Upper lobe of left lung (tissue), 6 donors: ENCODE results near the gene ISX. TPM values are rescaled to one million over a fixed set of nuclear protein-coding genes. Genes with fewer than 3 reads are reported as not detected.

Experiments used
- ATAC-seq, 2 donors: fragments of 200-7000 bp; cut with Tn5 transposase; one replicate each; pipeline ENCODE4 v1.9.1; 2022; ENCODE audit warnings: mild to moderate bottlenecking in 2 of 2, moderate library complexity in 2 of 2; ENCODE audit not compliant: low FRiP score in 2 of 2
- DNase-seq, 2 donors: peaks; one replicate each; pipeline ENCODE4 v3.0.0-alpha.2; 2019 to 2020
- H3K27ac ChIP-seq, 4 donors: fragments of 200-600 bp; sonication (generic); one replicate each; pipeline ENCODE4 v1.5.1; 2016 to 2019
- H3K27me3 ChIP-seq, 4 donors: fragments of 200-600 bp; sonication (generic); one replicate each; pipeline ENCODE4 v1.5.1; 2017 to 2019
- H3K36me3 ChIP-seq, 4 donors: fragments of 200-600 bp; sonication (generic); one replicate each; pipeline ENCODE4 v1.5.1; 2016 to 2019
- H3K4me1 ChIP-seq, 4 donors: fragments of 200-600 bp; sonication (generic); one replicate each; pipeline ENCODE4 v1.5.1; 2018 to 2019
- H3K4me3 ChIP-seq, 4 donors: fragments of 200-600 bp; sonication (generic); one replicate each; pipeline ENCODE4 v1.5.1; 2017 to 2019; ENCODE audit warnings: mild to moderate bottlenecking in 2 of 4, moderate library complexity in 1 of 4
- H3K9me3 ChIP-seq, 4 donors: fragments of 200-600 bp; sonication (generic); one replicate each; pipeline ENCODE4 v1.5.1; 2018 to 2019
- CTCF ChIP-seq, 6 experiments: fragments of 450-650 bp in 4 of 6; fragments of 200-600 bp in 2 of 6; sonication (generic) in 2 of 6; IDR thresholded peaks; one replicate each; pipeline ENCODE4 v1.5.1; 2016 to 2019; ENCODE audit warnings: antibody characterized with exemption in 6 of 6
- EP300 ChIP-seq, 4 donors: sonication (generic); formaldehyde crosslinking; IDR thresholded peaks; one replicate each; pipeline ENCODE4 v1.5.1; 2017; ENCODE audit warnings: antibody characterized with exemption in 4 of 4, control low read depth in 2 of 4
- POLR2A ChIP-seq, 4 donors: fragments of 450-650 bp; IDR thresholded peaks; one replicate each; pipeline ENCODE4 v1.5.1; 2016 to 2017; ENCODE audit warnings: antibody characterized with exemption in 4 of 4, mild to moderate bottlenecking in 2 of 4
- POLR2AphosphoS5 ChIP-seq, 2 donors: sonication (generic); formaldehyde crosslinking; IDR thresholded peaks; one replicate each; pipeline ENCODE4 v1.5.1; 2017; ENCODE audit warnings: antibody characterized with exemption in 2 of 2
- WGBS, 2 donors: methylation state at CpG; one replicate each; pipeline ENCODE4 v1.1.5; 2017 to 2018; 5-methylcytosine and 5-hydroxymethylcytosine counted together
- total RNA-seq, 6 donors: library from RNA; depleted of rRNA in 4 of 6; stranded (reverse); fragments of >200 nt in 4 of 6; gene quantifications; one replicate each; pipeline versions ENCODE4 v1.1.0 to v1.2.1, GENCODE V29; 2016 to 2021
- donor health status: DM: no; HTN: no; CAD: no; lungs with moderate emphysema.
- donor health status: DM: no; HTN: yes; CAD: no; lungs with severe emphysema.

The ISX gene
- total RNA-seq, 6 donors from 2014 or later: not detected

GRCh38 chr22:35051791-35052190 is 14.2 kb upstream of the ISX start:
- no peaks in the 10 kb centered on the region for H3K9me3 ChIP-seq
- no peak for ATAC-seq
- no peak overlapping the region for H3K27ac ChIP-seq
- H3K27me3 ChIP-seq: no peaks in the 10 kb centered on the region
- TF ChIP-seq CTCF (IDR thresholded peaks at IDR 0.05) (no peak), POLR2A (IDR thresholded peaks at IDR 0.05) (no peak), EP300 (IDR thresholded peaks at IDR 0.05) (no peak), POLR2AphosphoS5 (IDR thresholded peaks at IDR 0.05) (no peak)
- H3K36me3 ChIP-seq: no peaks in the 10 kb centered on the region
- no peak for DNase-seq
- H3K4me1 ChIP-seq: no peaks in the 10 kb centered on the region
- H3K4me3 ChIP-seq: no peak overlapping the region

- H3K4me3 ChIP-seq: no peak overlapping the region
- 70 to 74% methylated on average over 8 of the region's 8 CpGs for WGBS, 2 donors
- H3K27ac ChIP-seq: no peak overlapping the region
- H3K27me3 ChIP-seq: no peaks in the 10 kb centered on the region
- no peaks in the 10 kb centered on the region for H3K36me3 ChIP-seq
- ATAC-seq (no peak), DNase-seq (no peak)
- TF ChIP-seq EP300 (IDR thresholded peaks at IDR 0.05) (no peak), CTCF (IDR thresholded peaks at IDR 0.05) (no peak), POLR2A (IDR thresholded peaks at IDR 0.05) (no peak), POLR2AphosphoS5 (IDR thresholded peaks at IDR 0.05) (no peak)
- no peaks in the 10 kb centered on the region for H3K9me3 ChIP-seq
- H3K4me1 ChIP-seq: no peaks in the 10 kb centered on the region
These were observed 12.7 kb upstream of the ISX start for GRCh38 chr22:35053060-35053835.

GRCh38 chr22:35054064-35054463 is 11.9 kb upstream of the ISX start:
- Histone ChIP-seq H3K27me3 (no peaks in the 10 kb centered on the region), H3K36me3 (no peaks in the 10 kb centered on the region), H3K27ac (no peak overlapping the region), H3K9me3 (no peaks in the 10 kb centered on the region), H3K4me3 (no peak overlapping the region), H3K4me1 (no peaks in the 10 kb centered on the region)
- TF ChIP-seq POLR2A (IDR thresholded peaks at IDR 0.05): no peak
- TF ChIP-seq CTCF (IDR thresholded peaks at IDR 0.05): no peak
- TF ChIP-seq EP300 (IDR thresholded peaks at IDR 0.05): no peak
- no peak for TF ChIP-seq POLR2AphosphoS5 (IDR thresholded peaks at IDR 0.05)
- no peak for ATAC-seq
- 71 to 82% methylated on average over 3 of the region's 3 CpGs for WGBS, 2 donors
- no peak for DNase-seq

GRCh38 chr22:35056486-35056885 is 9.5 kb upstream of the ISX start:
- DNase-seq (no peak), ATAC-seq (no peak)
- Histone ChIP-seq H3K4me1 (no peaks in the 10 kb centered on the region), H3K27me3 (no peaks in the 10 kb centered on the region), H3K9me3 (no peaks in the 10 kb centered on the region), H3K4me3 (no peak overlapping the region), H3K36me3 (no peaks in the 10 kb centered on the region), H3K27ac (no peak overlapping the region)
- no peak for TF ChIP-seq POLR2AphosphoS5 (IDR thresholded peaks at IDR 0.05)
- TF ChIP-seq POLR2A (IDR thresholded peaks at IDR 0.05): no peak
- TF ChIP-seq CTCF (IDR thresholded peaks at IDR 0.05): no peak
- TF ChIP-seq EP300 (IDR thresholded peaks at IDR 0.05): no peak

- no peak for TF ChIP-seq EP300 (IDR thresholded peaks at IDR 0.05)
- TF ChIP-seq POLR2AphosphoS5 (IDR thresholded peaks at IDR 0.05): no peak
- TF ChIP-seq CTCF (IDR thresholded peaks at IDR 0.05): no peak
- Histone ChIP-seq H3K27ac (no peak overlapping the region), H3K27me3 (no peaks in the 10 kb centered on the region), H3K4me1 (no peaks in the 10 kb centered on the region), H3K4me3 (no peak overlapping the region), H3K36me3 (no peaks in the 10 kb centered on the region), H3K9me3 (no peaks in the 10 kb centered on the region)
- ATAC-seq: no peak
- WGBS, 2 donors: 93 to 100% methylated on average over 1 of the region's 1 CpG
- no peak for DNase-seq
These were observed 8.8 kb upstream of the ISX start for GRCh38 chr22:35057155-35057554.
